DMS79 (cell line): ENCODE measurements around the gene OPN4.

ENCODE experiments used
- DNase-seq: peaks from one replicate; lab custom pipeline; 2025; lab: John Stamatoyannopoulos, UW

The OPN4 gene

DNA sequence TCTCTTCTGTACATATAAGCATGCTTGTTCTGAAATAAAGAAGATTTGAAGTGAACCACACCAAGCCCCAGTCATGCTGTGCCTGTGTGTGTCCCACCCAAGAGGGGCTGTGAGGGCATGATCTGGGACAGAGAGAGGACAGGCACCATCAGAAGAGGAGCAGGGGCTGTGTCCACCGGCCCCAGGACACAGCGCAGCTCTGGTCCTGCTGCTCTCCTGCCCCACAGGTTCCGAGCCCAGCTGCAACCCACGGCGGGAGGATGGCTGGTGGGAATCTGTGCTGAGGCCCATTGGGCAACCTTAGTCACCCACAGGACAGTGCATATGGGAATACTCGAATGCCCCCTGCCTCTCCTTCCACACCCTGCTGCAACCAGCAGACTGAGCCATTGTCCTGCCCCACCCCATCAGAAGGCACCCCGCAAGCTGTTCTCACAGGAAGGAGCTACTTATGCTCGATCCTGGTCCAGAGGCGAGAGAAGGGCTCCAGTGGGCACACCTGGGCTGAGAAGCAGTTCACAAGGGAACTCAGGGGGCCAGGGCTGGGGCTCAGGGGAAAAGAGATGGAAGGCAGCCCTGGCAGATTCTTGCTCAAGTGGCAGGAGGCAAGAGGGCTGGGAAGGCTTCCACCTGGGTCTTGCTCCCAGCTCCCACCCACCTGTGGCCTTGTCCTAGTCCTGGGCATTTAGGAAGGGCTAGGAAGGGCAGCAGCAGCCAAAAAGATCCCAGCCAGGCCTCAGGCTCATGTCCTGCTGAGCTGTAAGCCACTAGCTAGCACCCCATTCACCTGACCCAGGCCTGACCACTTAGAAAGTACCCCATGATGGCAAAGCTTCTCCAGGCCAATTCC, 45.9 kb downstream of the OPN4 start:
- DNase-seq: no peak

DNA sequence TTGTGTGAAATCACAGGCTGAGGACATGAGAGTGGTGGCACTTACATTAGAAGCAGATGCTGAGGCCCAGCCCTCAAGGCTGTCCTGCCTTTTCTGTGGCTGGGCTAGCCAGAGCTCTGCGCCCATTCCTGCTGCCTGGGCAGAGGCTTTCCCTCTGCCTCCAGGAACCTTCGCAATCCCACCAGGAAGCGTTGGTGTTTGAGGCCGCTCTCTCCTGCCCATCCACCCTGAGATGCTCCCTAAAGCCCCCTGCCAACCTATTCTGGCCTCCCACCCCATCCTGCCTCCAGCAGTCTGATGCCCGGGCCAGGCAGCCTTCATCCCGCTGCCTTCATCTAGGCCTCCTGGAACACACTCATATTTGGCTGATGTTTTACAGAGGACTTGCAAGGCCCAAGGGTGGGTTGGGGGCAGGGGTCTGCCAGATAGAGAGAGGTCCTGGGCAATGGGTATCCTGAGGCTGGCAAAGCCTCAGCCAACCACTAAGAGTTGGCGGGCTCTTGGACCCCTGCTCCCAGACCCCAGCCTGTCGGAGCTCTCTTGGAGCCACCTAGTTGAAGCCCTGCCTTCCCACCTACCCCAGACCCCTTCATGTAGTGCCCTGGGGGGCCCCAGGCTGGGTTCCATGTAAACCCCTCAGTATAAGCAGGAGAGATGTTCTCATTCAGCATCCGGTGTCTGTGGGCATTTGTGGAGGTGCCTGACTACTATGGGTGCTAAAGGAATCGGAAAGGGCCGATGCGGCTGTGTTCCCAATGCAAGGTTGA, 46.7 kb downstream of the OPN4 start:
- DNase-seq: no peak

DNA sequence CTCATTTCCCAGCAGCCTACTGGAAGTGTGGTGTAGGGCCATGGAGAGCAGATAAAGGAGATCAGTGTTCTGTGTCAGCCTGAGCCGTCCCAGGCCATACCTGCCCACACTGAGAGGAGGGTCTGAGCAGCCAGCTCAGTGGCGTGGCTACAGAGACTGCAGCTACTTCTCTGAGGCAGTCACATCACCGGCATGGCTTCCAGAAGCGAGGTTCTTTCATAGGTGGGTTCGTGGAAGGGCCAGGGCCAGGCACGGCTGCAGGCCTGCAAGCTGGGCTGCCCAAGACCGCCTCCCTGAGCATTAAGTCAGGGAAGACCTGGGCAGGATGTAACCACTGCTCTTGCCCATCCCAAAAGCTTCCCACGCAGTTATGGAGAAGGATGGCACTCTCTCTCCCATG, 48.8 kb downstream of the OPN4 start:
- DNase-seq: no peak

DNA sequence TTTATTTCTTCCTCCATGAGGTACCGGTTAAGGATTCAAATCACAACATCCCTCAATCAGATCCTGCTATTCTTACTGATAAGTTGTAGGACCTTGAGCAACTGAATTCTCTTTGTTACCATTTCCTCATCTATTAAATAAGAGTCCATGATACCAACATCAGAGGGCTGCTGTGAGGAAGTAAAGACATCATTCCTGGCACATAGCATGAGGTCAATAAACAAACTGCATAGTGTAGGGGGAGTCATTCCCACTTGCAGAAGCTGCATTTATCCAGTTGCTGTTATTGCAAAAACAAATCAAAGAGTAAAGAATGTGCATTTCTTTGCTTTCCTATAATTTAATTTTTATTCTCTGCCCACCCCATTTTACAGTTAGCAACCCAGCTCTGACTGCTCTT, 50.8 kb downstream of the OPN4 start:
- DNase-seq: no peak

DNA sequence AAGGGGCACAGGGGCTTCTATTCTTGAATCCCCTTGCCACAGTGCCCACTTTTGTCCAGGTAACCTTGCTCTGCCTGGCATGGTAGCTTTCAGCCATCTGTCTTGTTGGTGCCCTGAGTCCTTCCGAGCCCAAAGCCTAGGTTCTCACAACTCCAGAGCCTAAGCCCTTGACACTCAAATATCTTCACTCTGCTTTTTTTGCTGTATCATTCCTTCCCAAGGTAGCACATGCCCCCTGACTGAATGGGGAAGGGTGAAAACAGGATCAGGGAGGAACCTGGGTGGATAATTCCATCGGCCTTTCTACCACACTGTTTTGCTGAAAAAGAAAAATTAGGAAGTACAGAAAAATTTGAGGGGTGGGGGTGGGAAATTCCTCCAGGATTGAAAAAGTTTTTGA, 51.6 kb downstream of the OPN4 start:
- DNase-seq: no peak

DNA sequence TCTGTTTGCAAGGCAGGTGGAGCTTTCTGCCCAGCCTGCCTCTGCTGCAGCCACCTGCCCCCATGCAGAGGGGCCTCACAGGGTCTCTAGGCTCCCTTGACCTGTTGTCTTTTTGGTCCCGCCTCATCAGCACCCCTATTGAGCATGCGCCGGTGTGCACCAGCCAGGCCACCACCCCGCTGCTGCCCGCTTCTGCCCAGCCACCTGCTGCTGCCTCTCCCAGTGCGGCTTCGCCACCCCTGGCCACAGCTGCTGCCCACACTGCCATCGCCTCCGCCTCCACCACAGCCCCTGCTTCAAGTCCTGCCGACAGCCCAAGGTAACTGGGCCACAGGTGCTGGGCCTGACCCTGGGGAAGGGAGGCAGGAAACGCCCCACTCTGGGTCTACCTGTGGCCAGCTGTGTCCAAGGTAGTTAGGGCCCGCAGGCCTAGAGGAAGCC, 52.1 kb downstream of the OPN4 start:
- DNase-seq: no peak

DNA sequence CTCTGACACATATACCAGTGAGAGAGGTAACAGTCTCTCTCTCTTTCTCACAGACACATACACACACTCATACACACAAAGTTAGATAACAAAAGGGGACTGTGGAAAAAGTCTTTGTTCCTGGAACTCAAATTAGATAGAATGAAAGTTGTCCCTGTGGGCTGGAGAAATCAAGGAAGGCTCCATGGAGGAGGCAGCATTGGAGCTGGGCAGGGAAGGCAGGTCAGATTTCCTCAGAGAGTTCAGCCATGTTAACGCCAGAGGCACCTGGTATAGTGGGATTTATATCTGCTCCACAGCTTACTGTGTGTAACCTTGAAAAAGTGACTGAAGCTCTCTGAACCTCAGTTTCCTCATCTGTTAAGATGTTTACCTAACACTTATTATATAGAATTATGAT, 52.6 kb downstream of the OPN4 start:
- DNase-seq: no peak

DNA sequence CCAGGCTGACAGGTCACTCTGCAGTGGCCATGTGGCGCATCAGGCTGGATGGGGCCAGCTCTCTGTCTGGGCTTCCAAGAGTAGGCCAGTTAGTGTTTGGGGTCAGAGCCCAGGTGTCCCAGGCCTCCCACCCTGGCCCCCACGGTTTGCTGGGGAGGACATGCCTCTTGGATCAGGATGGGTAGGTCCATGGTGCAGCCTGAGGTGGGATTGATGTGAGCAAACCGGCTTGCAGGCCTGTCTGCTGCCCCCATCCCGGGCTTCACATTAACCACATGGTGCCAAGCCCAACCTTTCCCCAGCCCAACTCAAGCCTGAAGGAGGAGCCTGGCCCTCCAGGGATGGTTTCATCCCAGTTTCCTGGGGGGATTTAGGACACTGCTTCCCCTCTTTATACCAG, 53.2 kb downstream of the OPN4 start:
- no peak for DNase-seq

DNA sequence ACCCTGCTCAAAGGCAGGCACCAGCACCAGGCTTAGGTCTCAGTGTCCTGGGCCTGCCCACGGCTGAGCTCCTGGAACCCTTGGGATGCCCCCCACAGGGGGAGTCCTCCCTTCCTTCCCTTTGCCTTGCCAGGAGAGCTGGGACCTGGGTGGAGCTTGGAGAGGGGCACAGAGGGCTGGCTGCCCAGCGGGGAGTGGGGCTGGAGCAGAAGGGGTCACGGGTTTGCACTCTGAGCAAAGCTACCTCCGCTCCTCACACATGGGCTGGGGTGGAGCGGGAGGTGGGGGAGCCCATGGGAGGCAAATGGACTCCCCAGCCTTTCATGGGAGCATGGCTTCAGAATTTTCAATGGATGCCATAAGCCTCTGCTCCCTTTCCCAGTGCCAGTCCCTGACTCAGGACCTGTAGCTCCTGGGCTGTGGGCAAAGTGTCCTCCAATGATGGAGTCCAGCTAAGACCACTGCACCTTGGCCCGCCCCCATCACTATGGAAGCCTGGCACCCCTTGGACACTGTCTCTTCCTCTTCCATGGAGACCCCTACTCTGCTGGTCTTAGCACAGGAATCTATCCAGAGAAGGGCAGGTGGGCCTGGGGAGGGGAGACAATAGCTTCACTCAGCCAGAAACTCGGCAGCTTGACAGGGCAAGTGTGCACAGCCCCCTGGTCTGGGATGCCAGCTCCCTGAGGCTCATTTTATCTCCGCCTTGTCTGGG, 53.9 kb downstream of the OPN4 start:
- no peak for DNase-seq

DNA sequence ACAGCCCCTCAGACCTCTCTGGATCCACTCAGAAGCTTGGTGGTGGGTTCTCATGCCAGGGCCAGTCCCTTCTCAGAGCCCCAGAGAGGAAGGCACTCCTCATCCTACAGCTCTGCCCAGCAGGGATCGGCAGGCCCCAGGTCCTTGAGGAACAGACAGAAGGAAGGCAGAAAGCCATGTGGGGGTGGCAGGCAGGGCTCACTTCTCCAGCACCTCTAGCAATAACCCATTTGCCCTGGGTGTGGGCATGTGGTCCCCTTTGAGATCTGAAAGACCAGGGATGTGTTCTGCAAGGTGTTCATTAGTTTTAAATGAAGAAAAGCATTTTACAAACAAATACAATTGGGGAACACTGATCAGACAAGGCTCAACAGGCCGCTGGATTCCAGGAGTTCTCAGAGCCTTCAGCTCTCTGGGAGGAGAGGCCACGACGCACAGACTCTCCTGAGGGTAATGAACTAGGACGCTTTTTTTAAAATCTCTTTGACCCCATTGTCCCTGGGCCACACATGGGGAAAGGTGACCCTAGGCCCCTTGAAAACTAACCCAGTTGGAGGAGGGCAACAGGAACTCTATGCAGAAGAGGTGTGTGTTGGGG, 54.5 kb downstream of the OPN4 start:
- DNase-seq: no peak

DNA sequence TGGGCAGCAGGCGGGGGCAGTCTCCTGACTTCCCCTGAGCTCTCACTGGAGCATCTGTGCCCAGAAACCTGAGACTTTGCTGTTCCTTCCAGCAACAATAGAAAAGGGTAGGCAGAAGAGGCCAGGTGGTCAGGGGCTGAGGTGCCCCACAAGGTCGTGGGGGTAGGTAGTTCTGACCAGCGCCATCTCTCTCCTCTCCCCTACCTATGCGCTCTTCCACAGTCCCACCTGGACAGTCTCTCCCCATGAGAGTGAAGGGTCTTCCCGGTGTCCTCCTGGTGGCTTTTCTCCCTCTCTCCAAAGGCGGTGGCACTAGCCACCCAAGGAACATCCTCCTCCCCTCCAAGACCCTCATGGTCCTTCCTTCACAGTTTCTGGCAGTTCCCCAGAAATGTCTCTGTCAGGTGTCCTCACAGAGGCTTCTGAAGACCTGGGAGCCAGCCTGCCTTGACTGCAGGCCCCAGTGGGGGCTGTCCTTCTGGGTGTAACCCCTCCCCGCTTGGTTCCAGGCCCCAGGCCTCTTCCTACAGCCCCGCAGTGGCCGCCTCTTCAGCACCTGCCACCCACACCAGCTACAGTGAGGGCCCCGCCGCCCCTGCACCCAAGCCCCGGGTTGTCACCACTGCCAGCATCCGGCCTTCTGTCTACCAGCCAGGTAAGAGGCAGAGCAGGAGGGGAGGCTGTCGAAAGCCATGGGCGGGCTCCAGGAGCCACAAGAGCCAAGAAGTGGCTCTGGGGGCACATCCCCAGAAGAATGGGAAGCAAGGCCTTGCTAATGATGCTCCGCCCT, 55.2 kb downstream of the OPN4 start:
- DNase-seq: no peak

DNA sequence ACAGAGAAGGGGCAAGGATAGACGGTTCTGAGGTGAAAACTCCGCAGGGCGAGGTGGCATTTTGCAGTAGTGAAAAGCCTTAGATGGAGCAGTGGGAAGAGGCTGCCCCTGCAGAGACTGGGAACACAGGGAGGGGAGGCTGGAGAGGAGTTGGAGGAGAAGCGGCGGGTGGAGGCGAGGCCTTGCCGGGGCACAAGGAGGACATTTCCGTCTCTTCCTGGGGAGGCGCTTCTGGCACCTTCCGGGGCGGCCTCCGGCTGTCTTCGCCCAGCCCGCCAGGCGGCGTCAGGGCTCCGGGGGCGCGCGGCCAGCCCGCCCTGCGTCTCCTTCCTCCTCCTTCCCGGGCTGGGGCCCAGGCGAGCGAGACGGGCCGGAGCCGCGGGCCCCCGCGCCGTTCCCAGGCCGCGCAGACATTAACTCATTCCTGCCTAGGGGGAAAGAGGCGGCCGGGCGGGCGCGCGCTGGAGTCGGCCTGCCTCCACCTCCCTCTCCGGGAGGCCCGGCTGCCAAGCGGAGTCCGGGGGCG, 56.7 kb downstream of the OPN4 start:
- DNase-seq: peak; percentile 30

DNA sequence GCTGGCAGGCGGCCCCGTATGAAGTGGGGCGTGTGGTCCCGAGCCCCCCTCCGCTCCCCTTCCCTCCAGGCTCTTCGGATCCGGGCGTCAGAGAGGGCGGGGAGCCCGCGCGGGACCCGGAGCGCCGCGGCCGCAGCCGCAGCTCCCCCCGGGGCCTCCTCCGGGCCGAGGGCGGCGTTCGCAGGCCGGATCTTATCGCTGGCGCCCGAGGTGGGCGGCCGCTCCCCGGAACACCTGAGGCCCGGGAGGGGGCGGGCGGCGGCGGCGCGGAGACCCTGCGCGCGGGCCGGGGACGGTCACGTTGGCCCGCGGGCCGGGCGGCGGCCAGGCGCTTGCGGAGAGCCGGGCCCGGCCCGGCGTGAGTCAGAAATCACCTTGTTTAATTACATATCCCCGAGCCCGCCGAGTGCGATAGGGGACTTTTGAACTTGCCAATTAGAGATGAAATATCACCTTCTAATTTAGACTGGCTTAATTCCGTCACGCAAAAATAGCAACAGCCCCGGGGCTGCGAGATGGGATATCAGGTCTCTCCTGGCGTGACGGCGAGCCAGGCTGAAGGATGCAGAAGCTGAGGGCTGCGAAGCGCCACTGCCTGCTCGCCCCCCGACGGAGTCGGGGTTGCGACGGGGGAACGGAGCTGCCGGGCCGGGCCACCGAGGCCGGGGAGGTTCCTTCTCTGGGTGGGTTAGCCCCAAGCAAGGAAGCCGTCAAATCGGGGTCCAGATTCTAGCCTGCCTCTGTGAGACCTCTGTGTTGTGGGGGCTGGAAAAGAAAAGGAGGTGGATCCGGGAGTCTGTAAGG, 57.4 kb downstream of the OPN4 start:
- DNase-seq: peak; percentile 12

DNA sequence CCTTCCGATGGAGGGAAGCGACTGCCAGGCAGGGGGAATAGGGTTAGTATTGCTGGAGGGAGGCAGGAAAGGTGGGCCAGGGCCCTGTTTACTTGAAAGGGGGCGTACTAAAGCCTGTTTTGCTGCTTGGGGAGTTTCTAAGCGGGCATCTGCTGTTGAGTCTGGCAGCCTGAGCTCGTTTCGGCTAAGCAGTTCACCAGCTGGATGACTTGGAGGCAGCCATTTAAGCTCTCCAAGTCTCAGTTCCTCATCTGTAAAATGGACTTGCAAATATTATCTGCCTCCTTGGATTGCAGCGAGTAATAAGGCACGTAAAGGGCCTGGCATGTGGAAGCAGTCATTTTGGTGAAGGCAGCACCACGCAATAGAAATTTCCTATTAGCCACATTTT, 58.0 kb downstream of the OPN4 start:
- DNase-seq: no peak

DNA sequence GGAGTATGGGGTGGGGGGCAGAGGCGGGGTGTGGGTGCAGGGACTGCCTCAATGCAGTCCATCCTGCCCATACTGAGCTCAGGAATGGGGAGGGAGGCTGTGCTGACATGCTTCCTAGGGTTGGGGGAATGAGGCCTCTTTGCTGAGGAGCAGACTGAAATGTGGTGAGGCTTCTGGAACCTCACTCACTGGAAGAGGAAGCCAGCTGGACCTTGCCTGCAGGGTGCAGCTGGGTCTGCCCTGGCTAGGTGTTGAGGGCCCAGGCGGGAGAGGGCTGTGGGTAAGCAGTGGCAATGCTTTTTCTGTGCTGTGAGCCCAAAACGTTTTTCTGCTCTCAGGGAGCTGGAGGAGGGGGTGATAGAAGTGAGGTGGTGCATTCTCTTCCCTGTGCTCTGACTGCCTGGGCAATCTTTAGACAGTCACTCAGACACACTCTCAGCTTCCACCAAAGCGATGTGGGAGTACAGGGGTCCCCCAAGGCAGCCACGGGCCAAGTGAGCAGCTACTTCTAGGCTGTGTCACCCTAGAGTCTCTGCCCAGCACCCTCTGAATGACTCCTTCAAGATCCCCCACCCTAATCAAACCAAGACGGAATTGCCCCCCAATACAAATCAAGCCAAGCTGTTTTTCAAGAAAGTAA, 60.9 kb downstream of the OPN4 start:
- no peak for DNase-seq

DNA sequence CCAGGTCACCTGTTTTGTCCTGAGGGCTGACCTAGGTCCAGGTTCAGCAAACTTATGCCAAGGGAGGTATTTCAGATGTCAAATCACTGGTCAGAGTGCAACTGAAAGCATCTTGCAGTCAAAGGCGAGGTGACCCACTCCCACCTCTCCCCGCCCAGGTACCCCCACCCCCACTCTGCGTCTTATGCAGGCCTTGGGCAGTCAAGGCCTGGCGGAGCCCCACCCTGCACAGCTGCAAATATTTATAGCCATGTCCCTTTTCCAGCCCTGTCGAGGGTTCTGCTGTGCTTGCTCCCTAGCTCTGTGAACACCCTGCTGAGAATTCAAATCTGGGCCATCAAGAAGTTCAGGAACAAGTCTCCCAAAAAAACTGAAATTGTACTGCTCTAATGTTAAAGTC, 61.5 kb downstream of the OPN4 start:
- no peak for DNase-seq
